HG03558 (cell line): ENCODE measurements around the gene GRB14.

Experiments
- ATAC-seq: cut with Tn5 transposase; IDR thresholded peaks from one replicate; pipeline ENCODE4 v1.9.1; 2021; ENCODE audit warnings: moderate number of reproducible peaks; ENCODE audit not compliant: unreplicated experiment; ENCODE audit errors: extremely low read depth

The GRB14 gene

DNA sequence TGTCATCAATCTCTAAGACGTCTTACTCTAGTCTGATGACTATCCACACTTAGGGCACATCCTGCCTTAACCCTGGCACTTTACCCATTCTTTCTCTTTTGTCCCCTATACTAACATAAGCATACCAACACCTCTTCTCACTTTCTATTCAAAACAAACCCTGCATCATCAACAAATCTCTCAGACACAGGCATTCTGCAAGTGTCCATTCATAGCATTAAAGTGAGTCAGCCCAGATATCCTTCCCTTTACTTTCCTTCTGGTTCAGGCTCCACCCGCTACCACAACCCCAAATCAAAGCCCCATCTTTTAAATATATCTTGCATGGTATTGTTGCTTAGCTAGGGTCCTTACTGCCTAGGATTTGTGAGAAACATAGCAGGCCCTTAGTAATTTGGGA is 3.8 kb downstream of the GRB14 start:
- no peak for ATAC-seq

DNA sequence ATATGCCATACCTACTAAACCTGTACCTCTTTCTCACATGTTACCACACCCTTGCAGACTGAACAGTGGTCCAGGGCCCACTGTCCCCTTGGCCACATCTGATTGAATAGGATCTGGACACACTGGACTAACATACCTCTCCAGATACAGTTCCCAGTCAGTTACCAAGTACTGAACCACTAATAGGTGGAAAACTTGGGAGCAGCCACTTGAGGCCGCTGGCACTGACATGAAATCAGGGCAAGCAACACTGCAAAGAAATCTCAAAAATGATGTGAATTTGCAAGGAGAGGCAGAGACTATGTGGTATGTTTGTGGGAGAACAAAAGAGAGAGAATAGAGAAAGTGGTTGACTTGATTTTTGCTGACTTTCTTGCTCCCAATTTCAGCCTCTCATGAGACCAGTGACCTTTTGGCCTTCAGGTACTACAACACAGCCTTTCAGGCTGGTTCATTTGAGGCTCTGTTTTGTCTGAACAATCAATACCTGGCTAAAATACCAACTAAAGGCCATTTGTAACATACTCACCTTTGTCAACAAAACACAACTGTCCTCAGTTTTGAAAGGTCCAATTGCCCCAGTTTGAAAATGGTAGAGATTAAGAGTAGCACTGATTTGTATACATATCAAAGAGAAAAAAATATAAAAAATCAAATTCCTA is 7.8 kb downstream of the GRB14 start:
- no peak for ATAC-seq

DNA sequence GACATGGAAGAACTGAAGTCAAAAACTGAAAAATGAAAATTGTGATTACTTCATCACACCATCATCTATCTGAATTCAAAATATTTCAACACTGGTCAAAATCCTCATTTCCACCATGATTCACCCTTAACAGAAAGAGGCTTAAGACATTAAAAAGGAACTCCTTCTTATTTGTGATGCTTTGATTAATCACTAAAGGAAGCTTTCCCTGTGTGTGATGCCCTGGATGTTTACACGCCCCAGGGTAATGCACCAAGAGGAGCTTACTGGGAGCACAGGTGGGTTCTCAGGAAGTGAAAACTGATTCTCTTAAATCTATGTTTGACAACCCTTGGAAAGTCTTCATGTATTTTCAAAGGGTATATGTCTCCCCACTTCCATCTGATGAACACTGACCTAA is 11.5 kb downstream of the GRB14 start:
- ATAC-seq: no peak

DNA sequence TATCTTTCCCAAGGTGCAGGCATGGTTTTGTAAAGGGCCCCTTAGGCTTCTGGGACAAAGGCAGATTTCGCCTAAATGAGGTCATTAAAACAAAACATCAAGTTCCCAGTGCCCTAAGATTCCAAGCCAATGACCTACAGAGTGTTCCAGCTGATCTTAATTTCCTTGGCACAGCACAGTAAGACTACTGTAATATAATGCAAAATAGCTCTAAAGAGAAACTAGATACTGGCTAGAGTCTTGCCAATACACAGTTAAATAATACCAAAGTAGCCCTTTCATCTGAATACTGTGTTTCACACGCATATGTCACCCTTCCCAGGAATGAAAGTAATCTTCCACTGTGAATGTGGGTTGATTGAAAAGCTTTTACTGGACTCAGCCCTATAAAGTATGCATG is 14.7 kb downstream of the GRB14 start:
- no peak for ATAC-seq

DNA sequence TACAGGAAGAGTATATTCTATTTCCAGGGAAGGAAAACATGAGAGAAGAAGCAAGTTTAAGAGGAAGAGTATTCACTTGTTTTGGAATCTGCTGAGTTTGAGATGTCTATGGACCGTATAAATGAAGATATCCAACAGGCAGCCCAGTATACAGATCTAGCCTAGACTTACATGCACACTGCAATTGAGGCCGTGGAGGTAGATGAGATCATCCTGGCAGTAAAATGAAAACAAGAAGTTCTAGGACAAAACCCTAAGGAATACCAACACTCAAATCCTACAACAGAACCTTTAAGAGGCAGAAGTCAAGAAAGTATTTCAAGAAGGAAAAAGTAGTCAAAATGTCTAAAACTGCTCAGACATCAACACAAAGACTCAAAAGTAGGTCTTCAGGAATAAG is 16.0 kb downstream of the GRB14 start:
- ATAC-seq: no peak

DNA sequence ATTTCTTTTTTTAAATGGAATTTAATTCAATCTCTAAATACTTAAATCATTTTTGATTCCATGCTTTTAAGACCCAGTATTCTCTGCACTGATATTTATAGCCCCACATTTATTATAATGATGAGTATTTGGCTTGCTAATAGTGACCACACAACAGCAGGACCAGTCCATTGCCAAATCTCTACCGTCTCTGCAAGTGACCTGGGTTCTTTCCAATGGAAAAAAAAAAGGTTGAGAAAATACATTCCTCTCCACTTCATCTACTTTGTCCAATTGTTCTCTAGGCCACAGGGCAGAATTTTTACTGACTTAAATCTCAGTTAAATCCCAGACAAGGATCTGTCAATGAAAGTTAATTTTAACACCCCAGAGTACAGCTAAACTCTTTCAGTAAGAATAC is 20.5 kb downstream of the GRB14 start:
- ATAC-seq: no peak

DNA sequence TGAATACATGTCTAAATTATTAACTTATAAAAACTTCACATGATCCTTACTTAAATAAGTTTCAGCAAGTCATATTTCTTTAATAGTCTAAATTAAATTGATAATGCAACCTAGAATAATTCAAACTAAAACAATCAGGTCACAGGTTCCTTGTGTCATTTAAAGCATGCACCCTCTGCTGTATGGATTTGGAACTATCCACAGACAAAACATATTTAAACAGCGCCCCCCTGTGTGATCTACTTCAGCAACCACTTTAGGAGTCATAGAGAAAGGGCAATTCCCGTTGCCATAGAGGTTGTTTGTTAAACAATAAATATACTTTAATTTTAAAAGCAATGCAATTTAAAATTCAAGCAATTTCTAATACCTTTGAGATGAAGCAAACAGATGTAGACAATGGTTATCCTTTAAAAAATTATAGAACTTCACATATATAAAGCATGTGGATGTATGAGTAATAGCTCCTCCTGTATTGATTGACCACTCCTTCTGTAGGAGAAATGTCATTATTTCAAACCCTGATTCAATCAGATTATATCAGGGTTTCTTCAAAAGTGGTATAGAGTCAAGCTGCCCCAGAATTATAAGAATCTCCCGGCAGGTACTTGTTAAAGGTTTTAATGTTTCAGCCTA is 21.2 kb downstream of the GRB14 start:
- peak; percentile 99 for ATAC-seq

DNA sequence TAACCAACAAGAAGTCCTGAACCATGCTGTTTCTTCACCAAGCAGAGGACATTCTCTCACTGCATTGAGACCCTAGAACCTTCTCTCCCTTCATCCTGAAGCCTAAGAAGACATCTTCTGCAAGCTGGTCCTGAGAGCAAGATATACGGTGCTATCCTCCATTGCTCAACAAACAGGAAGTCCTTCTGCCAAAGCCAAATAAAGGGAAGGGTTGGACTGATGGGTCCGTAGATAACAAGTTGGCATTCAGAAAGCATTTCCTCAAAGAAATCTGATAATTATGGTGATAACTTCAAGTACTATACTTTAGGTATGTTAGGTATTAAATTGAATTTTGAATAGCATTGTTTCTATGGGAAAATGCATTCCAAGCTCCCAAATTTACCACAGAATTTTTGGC is 23.3 kb downstream of the GRB14 start:
- ATAC-seq: no peak

DNA sequence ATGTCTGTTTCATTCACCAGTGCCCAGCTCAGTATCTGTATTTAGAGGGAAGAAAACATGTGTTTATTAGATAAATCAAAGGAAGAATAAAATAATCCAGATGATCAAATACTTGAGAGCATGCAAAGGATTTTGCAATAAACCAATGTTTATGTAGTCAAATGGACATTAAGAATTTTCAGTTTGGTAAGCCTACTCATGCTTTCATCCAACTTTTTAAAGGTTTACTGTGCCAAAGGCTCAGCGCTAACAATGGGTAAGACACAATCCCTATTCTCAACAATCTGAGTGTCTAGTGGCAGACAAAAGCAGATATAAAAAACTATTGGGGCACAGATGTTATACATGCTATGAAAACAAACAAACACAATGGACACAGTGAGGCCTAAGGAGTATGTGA is 26.3 kb downstream of the GRB14 start:
- ATAC-seq: no peak

DNA sequence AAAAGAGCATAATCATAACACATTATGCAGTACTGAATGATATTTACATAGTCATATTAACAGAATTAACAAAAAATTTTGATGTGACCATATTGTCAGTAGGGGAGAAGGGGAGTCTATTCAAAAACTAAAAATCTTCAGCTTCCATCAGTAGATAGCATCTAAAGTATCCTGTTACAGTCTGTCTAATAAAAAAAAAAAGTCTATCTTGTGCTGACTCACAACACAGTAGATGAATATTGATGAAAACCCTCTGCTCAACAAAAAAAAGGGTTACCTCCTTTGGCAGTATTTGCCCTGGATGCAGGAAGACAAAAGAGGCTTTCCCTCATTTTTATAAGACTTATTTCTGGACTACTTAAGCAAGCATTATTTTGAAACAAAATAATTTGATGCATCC is 27.3 kb downstream of the GRB14 start:
- ATAC-seq: no peak

DNA sequence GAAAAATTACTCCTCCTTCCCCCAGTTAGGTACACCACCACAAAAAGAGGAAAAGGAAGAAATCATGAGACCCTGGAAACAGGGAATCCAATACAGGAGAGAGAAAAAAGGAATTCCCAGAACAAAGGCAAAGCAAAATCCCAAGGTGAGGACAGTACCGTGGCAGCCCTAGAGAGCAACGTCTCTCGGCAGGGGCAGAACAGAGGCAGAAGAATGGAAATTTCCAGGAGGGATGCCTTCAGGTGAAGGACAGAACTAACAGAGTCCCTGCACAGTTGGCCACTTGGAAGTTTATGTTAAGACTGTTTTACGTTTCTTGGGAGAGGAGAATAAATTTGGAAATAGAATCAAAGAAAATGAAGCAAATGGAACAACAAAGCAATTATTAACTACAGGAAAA is 27.7 kb downstream of the GRB14 start:
- ATAC-seq: no peak

DNA sequence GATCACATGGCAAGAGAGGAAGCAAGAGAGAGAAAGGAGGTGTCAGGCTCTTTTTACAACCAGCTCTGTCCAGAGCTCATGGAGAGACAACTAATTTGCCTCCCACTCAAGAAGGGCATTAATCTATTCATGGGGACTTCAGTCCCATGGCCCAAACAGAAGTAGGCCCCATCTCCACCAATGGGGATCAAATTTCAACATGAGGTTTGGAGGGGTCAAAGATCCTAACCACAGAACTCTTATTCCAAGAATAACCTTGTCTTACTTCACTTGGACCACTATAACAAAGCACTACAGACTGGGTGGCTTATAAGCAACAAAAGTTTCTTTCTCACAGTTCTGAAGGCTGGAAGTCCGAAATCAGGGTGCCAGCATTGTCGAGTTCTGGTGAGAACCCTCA is 31.8 kb downstream of the GRB14 start:
- no peak for ATAC-seq

DNA sequence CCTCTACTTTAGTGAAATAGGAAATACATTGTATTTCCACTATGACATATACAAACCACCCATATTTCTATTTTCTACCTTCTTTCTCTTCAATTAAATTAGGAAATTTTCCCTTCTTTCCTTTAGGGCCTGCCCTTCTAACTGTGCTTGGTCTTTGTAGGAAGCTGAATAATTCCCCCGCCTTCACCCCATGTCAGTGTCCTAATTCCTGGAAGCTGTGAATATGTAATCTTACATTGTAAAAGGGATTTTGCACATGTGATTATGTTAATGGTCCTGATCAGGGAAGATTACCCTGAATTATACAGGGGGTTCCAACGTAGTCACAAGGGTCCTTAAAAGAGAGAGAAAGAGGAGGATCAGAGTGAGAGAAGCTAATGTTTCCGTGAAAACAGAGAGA is 40.2 kb downstream of the GRB14 start:
- ATAC-seq: no peak

DNA sequence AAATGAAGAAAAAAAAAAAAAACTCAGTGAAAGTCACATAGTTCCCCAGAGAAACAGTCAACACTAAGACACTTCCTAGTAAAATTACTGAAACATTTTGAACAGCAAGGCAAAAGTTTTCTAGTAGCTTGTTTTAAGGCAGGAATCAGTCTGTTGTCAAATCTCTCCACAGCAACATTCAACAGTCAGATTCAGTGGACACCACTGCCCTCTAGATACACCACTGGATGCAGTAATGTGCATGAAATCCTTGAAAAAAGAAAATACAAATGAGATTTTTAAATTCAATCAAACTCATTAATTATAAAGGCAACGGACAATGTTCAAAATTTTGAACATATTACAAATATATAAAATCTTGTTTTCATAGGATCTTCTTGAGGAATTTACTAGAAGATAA is 46.4 kb downstream of the GRB14 start:
- no peak for ATAC-seq

DNA sequence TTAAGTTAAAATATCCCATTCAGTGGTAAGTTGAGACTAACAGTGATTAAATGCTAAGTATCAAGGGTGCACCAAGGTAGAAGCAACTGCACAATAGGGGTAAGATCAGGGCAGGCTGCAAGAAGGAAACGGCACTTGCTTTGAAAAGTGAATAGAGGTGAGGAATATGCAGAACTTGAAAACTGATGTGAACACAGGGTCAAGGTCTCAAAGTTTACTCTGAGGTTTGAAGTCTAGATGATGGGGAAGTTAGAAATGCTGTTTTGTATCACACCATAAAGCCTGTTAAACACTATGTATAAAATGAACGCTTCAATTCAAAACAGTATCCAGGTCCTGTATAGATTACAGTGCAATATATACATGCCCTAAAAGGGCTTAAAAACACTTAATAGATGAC is 50.8 kb downstream of the GRB14 start:
- ATAC-seq: no peak

DNA sequence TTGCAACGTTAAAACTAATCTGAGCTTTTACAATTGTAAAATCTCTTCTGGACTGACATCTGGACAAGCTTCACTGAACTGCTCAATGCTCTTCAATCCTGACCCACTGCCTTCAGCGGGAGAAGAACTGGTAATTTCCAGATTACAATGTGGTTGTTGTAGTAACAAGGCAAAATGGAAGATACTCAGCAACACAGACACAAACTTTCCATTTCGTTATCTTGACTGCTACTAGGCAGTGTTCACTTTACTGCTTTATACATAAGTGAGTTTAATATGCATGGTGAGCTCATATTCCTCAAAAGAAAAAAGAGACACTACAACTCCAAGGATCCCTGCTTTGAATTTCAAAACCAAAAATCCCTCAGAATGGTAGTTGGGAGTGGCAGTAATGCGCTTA is 51.9 kb downstream of the GRB14 start:
- no peak for ATAC-seq

DNA sequence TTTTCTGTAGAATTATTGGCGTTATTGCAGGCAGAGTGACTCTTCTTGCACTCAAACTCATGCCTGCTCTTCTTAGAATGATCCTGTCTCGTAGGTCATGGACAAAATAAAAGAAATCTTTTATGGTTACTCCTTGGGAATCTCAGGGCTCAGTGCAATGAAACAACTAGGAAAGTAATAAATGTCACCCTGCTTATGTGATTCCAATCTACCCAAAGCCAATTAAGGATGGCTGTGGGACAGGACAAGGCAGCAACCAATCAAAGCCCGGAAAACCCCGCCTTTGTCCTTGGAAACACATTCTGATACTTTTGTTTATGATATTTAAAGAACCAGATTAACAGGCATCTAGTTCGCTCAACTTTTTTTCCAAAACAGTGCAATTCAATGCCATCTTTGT is 53.0 kb downstream of the GRB14 start:
- no peak for ATAC-seq

DNA sequence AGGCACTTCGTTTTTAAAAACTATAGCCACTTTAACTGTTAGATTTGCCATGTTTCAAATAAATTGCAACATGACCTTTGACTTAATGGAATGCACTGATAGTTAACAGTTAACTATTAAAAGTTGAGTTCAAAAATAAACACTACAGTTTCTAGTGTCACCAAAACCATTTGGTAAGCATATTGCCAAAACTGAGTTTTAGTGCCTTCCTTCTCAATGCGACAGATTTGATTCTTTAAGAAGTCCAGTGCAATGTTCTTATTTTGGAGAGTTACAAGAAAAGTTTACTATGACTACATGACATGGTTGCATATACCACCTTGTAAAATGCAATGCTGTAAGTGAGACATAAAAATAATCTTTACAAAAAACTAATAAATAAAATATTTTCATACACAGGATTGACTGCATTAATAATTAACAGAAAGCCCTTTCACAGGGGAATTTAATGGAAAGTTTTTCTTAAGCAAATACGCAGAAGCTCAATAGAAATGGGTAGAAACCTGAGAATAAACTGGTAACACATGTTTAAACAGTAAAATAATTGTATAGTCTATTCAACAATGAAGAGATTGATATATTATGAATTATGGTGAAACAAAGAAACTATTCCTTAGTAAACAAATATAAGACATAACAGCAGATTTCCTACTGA is 53.8 kb downstream of the GRB14 start:
- no peak for ATAC-seq

DNA sequence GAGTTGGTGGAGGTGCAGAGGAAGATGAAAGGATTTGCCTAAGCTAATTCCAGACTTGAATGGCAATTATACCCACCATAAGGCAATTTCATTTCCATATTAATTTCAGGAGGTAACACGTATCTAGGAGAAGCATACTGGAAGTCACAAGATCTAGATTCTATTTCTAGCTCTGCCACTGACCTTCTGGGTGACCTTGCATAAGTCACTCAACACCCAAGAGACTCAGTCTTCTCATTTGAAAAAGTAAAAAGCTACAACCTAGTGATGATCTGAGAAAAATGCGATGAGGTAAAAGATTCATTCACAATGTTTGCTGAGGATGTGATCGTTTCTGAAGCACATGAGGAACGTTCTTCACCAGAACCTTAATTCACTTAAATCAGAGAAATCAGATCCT is 55.9 kb downstream of the GRB14 start:
- no peak for ATAC-seq

DNA sequence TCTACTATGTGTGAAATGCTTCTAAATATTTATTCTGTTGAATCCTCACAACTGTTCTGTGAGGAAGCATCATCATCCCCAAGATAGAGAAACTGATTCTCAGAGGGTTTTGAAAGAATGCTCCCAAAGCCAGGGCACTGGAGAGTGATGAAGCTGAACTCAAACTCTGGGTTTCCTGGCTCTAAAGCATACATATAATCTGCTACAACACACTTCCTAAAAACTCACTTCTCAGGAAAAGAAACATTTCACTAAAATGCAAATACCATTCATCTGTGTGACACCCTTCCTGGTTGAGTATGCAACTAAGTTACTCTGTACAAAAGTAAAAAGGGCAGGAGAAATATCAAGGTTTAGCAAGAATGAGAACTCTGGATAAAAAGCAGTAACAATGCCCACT is 58.6 kb downstream of the GRB14 start:
- ATAC-seq: no peak

DNA sequence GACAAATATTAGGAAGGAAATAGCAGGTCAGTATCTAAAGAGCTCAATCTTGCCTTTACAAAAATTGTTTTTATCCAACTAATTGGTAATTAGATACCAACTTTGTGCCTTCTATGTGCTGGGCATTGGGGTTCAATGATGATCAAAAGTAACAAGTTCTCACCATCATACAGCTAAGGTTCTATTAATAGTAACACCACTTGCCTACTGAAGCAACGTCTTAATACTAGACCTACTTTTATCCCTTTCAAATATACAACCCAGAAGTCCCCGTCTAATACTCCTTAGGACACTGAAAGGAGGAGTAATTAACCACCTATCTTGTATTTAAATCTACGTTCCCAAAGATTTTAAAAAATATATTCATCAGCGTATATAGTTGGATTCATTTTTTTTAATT is 59.3 kb downstream of the GRB14 start:
- ATAC-seq: no peak

DNA sequence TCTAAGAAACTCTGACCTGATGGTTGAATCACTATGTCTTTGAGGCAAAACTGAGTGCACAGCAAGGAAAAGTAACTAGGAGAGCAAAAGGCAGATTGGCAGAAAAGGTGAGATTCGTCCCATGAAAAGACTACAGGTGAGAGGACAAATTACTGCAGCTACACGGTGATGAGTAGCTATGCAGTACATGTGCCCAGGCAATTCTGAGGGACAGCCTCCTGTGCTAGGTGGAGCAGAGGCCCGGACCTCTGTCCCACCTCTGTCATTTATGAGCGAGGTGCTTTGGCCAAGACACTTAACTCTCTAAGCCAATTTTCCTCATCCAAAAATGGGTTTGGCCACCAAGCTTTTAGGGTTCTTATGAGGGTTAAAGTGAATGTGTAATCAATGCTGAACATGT is 59.9 kb downstream of the GRB14 start:
- no peak for ATAC-seq
